DOHH2 (cell line): ENCODE results near the gene DUSP2.

Experiments used
- H3F3A ChIP-seq: fragments of 200-600 bp; sonication (generic), shearing (Covaris generic); 2 replicates; pipeline ENCODE4 v1.6.0; 2016; ENCODE audit warnings: antibody characterized with exemption, mild to moderate bottlenecking; ENCODE audit not compliant: control insufficient read depth, insufficient read depth
- H3K27ac ChIP-seq: fragments of 200-600 bp; sonication (generic); 2 replicates; pipeline ENCODE4 v1.5.1; 2014; ENCODE audit warnings: low read depth, mild to moderate bottlenecking, low read length, moderate library complexity
- H3K27me3 ChIP-seq: fragments of 200-600 bp; sonication (generic); 2 replicates; pipeline ENCODE4 v1.6.1; 2014; ENCODE audit warnings: mild to moderate bottlenecking, low read length, mixed read lengths; ENCODE audit not compliant: control insufficient read depth
- H3K36me3 ChIP-seq: fragments of 200-600 bp; sonication (generic); 2 replicates; pipeline ENCODE4 v1.6.1; 2014; ENCODE audit warnings: mild to moderate bottlenecking, low read length, moderate library complexity, mixed read lengths; ENCODE audit not compliant: control insufficient read depth
- H3K4me1 ChIP-seq: fragments of 200-600 bp; sonication (generic); 2 replicates; pipeline ENCODE4 v1.6.1; 2014; ENCODE audit warnings: mild to moderate bottlenecking, low read length, mixed read lengths; ENCODE audit not compliant: control insufficient read depth
- H3K4me2 ChIP-seq: fragments of 200-600 bp; sonication (generic); 2 replicates; pipeline ENCODE4 v1.6.0; 2014; ENCODE audit warnings: mild to moderate bottlenecking, low read length, moderate library complexity
- H3K4me3 ChIP-seq: fragments of 200-600 bp; sonication (generic); 2 replicates; pipeline ENCODE4 v1.5.1; 2014; ENCODE audit warnings: mild to moderate bottlenecking, low read length, mixed read lengths
- H3K79me2 ChIP-seq: fragments of 200-600 bp; sonication (generic); 2 replicates; pipeline ENCODE4 v1.6.1; 2014; ENCODE audit warnings: mild to moderate bottlenecking, low read length, mixed read lengths; ENCODE audit not compliant: control insufficient read depth
- H3K9me2 ChIP-seq: fragments of 200-600 bp; sonication (generic); replicated peaks from 2 replicates; pipeline ENCODE4 v1.6.1; 2014; ENCODE audit warnings: mild to moderate bottlenecking, low read length, mixed read lengths; ENCODE audit not compliant: control insufficient read depth
- H3K9me3 ChIP-seq: fragments of 200-600 bp; sonication (generic); 2 replicates; pipeline ENCODE4 v1.6.1; 2014; ENCODE audit warnings: antibody characterized with exemption, low read length, mixed read lengths; ENCODE audit not compliant: control insufficient read depth, insufficient read depth
- H4K20me1 ChIP-seq: fragments of 200-600 bp; sonication (generic); 2 replicates; pipeline ENCODE4 v1.6.0; 2014; ENCODE audit warnings: low read depth, mild to moderate bottlenecking, antibody characterized with exemption, low read length, moderate library complexity; ENCODE audit not compliant: control insufficient read depth, insufficient read depth
- EZH2phosphoT487 ChIP-seq: fragments of 200-600 bp; sonication (generic); IDR thresholded peaks from 2 replicates; pipeline ENCODE4 v1.6.1; 2017; ENCODE audit warnings: borderline replicate concordance, mild to moderate bottlenecking, antibody characterized with exemption, low read length, moderate library complexity, mixed read lengths
- TF ChIP-seq, protein P1 (sequence below): fragments of 200-600 bp; sonication (generic); IDR thresholded peaks from one replicate; pipeline ENCODE4 v1.5.1; 2014; ENCODE audit warnings: antibody characterized with exemption, mild to moderate bottlenecking, low read depth, low read length; ENCODE audit not compliant: poor library complexity, severe bottlenecking

DUSP2 gene

GRCh38 chr2:96174251-96175144 is 29.3 kb upstream of the DUSP2 start:
- no peak overlapping the region for H3K4me2 ChIP-seq
- no peaks in the 10 kb centered on the region for H3K9me2 ChIP-seq
- no peak overlapping the region for H3K4me3 ChIP-seq
- no peak overlapping the region for H3K27ac ChIP-seq
- H3F3A ChIP-seq, result peaks cover 4% of the 10 kb centered on the region
- H3K27me3 ChIP-seq, result peaks cover 3% of the 10 kb centered on the region; the same call in 1 of the 2 replicates
- no peaks in the 10 kb centered on the region; the same call in 1 of the 2 replicates for H4K20me1 ChIP-seq
- TF ChIP-seq EZH2phosphoT487, result no peak
- TF ChIP-seq, protein P1, sequence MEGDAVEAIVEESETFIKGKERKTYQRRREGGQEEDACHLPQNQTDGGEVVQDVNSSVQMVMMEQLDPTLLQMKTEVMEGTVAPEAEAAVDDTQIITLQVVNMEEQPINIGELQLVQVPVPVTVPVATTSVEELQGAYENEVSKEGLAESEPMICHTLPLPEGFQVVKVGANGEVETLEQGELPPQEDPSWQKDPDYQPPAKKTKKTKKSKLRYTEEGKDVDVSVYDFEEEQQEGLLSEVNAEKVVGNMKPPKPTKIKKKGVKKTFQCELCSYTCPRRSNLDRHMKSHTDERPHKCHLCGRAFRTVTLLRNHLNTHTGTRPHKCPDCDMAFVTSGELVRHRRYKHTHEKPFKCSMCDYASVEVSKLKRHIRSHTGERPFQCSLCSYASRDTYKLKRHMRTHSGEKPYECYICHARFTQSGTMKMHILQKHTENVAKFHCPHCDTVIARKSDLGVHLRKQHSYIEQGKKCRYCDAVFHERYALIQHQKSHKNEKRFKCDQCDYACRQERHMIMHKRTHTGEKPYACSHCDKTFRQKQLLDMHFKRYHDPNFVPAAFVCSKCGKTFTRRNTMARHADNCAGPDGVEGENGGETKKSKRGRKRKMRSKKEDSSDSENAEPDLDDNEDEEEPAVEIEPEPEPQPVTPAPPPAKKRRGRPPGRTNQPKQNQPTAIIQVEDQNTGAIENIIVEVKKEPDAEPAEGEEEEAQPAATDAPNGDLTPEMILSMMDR, result peak; percentile 97
- H3K9me3 ChIP-seq, result peaks cover 3% of the 10 kb centered on the region; the same call in 1 of the 2 replicates
- H3K36me3 ChIP-seq, result no peaks in the 10 kb centered on the region
- peaks cover 13% of the 10 kb centered on the region for H3K4me1 ChIP-seq
- H3K79me2 ChIP-seq, result no peaks in the 10 kb centered on the region

DNA sequence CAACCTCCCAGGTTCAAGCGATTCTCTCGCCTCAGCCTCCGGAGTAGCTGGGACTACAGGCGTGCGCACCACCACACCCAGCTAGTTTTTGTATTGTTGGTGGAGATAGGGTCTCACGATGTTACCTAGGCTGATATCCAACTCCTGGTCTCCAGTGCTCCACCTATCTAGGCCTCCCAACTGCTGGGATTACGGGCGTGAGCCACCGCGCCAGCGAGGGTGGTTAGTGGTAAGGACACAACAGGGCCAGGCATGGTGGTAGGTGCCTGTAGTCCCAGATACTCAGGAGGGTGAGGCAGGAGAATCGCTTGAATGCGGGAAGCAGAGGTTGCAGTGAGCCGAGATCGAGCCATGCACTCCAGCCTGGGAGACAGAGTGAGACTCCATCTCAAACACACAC is 26.6 kb upstream of the DUSP2 start:
- H3F3A ChIP-seq, result no peaks in the 10 kb centered on the region
- H3K79me2 ChIP-seq, result no peaks in the 10 kb centered on the region
- no peak overlapping the region for H3K4me3 ChIP-seq
- H3K9me2 ChIP-seq, result no peaks in the 10 kb centered on the region
- H4K20me1 ChIP-seq, result no peaks in the 10 kb centered on the region
- peaks cover 3% of the 10 kb centered on the region; the same call in 1 of the 2 replicates for H3K9me3 ChIP-seq
- no peak overlapping the region for H3K4me2 ChIP-seq
- TF ChIP-seq, protein P1, result no peak
- TF ChIP-seq EZH2phosphoT487, result no peak
- no peak overlapping the region for H3K27ac ChIP-seq
- H3K27me3 ChIP-seq, result peaks cover 3% of the 10 kb centered on the region; the same call in 1 of the 2 replicates
- H3K36me3 ChIP-seq, result no peaks in the 10 kb centered on the region
- H3K4me1 ChIP-seq, result peaks cover 35% of the 10 kb centered on the region

- TF ChIP-seq EZH2phosphoT487, result no peak
- TF ChIP-seq, protein P1, result no peak
- Histone ChIP-seq H3K4me2 (no peak overlapping the region), H3K27ac (no peak overlapping the region), H3F3A (no peaks in the 10 kb centered on the region), H3K27me3 (no peaks in the 10 kb centered on the region), H4K20me1 (no peaks in the 10 kb centered on the region), H3K9me2 (no peaks in the 10 kb centered on the region), H3K4me1 (peaks cover 35% of the 10 kb centered on the region), H3K79me2 (no peaks in the 10 kb centered on the region), H3K4me3 (no peak overlapping the region), H3K9me3 (peaks cover 3% of the 10 kb centered on the region; the same call in 1 of the 2 replicates), H3K36me3 (no peaks in the 10 kb centered on the region)
These were observed 25.4 kb upstream of the DUSP2 start for GRCh38 chr2:96170626-96171025.
